Measurements from ENCODE around the gene CCM2. TPM values are rescaled to one million over a fixed set of nuclear protein-coding genes. Genes with fewer than 3 reads are reported as not detected.
A peak's percentile ranks its signal among the peaks of the same experiment; 100 is the strongest.

The CCM2 gene
- total and polyA plus RNA-seq, 8 donors, result 1.8 to 39.0 (median 26.6) TPM

- no peak for DNase-seq
- TF ChIP-seq CTCF (IDR thresholded peaks at IDR 0.05) (no peak), POLR2A (IDR thresholded peaks at IDR 0.05) (no peak), POLR2AphosphoS5 (IDR thresholded peaks at IDR 0.05) (no peak), EP300 (IDR thresholded peaks at IDR 0.05) (no peak)
- H3K4me3 ChIP-seq, result peak overlapping the region; percentile 44 to 57 (median 46)
- H3K27ac ChIP-seq, result no peak overlapping the region
- H3K27me3 ChIP-seq, result peaks cover 0 to 19% (median 16%) of the 10 kb centered on the region in 3 donors
- 56 to 64% (median 62%) methylated on average over 8 to 16 of the region's 16 CpGs for WGBS, 5 donors
- peaks cover 11 to 14% (median 13%) of the 10 kb centered on the region in 4 donors for H3K4me1 ChIP-seq
- intact Hi-C loops (cut with DNase I; ENCODE audit: low total_unique reads), result no loop called here
- H3K9me3 ChIP-seq, result no peaks in the 10 kb centered on the region
- peaks cover 0 to 3% (median 0%) of the 10 kb centered on the region in 4 donors for H3K36me3 ChIP-seq
Observed at GRCh38 chr7:44961844-44962482, 38.0 kb upstream of the CCM2 start.

- no peak for TF ChIP-seq POLR2AphosphoS5 (IDR thresholded peaks at IDR 0.05)
- no peak for TF ChIP-seq EP300 (IDR thresholded peaks at IDR 0.05)
- TF ChIP-seq POLR2A (IDR thresholded peaks at IDR 0.05), result no peak
- no peak for TF ChIP-seq CTCF (IDR thresholded peaks at IDR 0.05)
- Histone ChIP-seq H3K27me3 (peaks cover 0 to 19% (median 16%) of the 10 kb centered on the region in 3 donors), H3K4me1 (peaks cover 11 to 14% (median 13%) of the 10 kb centered on the region in 4 donors), H3K9me3 (no peaks in the 10 kb centered on the region), H3K27ac (no peak overlapping the region), H3K36me3 (peaks cover 0 to 3% (median 0%) of the 10 kb centered on the region in 4 donors), H3K4me3 (peak overlapping the region; percentile 44 to 57 (median 46))
- DNase-seq, result peak; percentile 36 to 84
- 14 to 29% (median 19%) methylated on average over 39 to 76 of the region's 76 CpGs for WGBS, 5 donors
- intact Hi-C loops (cut with DNase I; ENCODE audit: low total_unique reads), result no loop called here
Observed at GRCh38 chr7:44962483-44963251, 37.3 kb upstream of the CCM2 start.

- Histone ChIP-seq H3K9me3 (no peaks in the 10 kb centered on the region), H3K4me3 (peak overlapping the region in 3 of 4 donors; percentile 45 to 57 (median 46)), H3K36me3 (peaks cover 0 to 3% (median 0%) of the 10 kb centered on the region in 4 donors), H3K4me1 (peaks cover 11 to 14% (median 13%) of the 10 kb centered on the region in 4 donors), H3K27me3 (peaks cover 0 to 19% (median 16%) of the 10 kb centered on the region in 3 donors), H3K27ac (no peak overlapping the region)
- peak in 1 of 2 donors; percentile 5 for DNase-seq
- WGBS, 5 donors, result 84 to 93% (median 91%) methylated on average over 14 to 24 of the region's 24 CpGs
- no peak for TF ChIP-seq POLR2AphosphoS5 (IDR thresholded peaks at IDR 0.05)
- no peak for TF ChIP-seq CTCF (IDR thresholded peaks at IDR 0.05)
- TF ChIP-seq EP300 (IDR thresholded peaks at IDR 0.05), result no peak
- no peak for TF ChIP-seq POLR2A (IDR thresholded peaks at IDR 0.05)
- intact Hi-C loops (cut with DNase I; ENCODE audit: low total_unique reads), result no loop called here
Observed at GRCh38 chr7:44963364-44964290, 36.4 kb upstream of the CCM2 start.
